GF-D8 (cell line): ENCODE data around the gene CHRNA9.

ENCODE experiments used
- DNase-seq: peaks from one replicate; lab custom pipeline; 2025; lab: John Stamatoyannopoulos, UW

The CHRNA9 gene

GRCh38 chr4:40337523-40337922, 2.4 kb downstream of the CHRNA9 start:
- no peak for DNase-seq

- no peak for DNase-seq
Observed at GRCh38 chr4:40340030-40340429, 4.9 kb downstream of the CHRNA9 start.

GRCh38 chr4:40347472-40347871, 12.3 kb downstream of the CHRNA9 start:
- DNase-seq: no peak

GRCh38 chr4:40348000-40348399, 12.9 kb downstream of the CHRNA9 start:
- no peak for DNase-seq

GRCh38 chr4:40349561-40350198, 14.5 kb downstream of the CHRNA9 start:
- DNase-seq: no peak

- no peak for DNase-seq
Observed at GRCh38 chr4:40350627-40351227, 15.6 kb downstream of the CHRNA9 start.

- no peak for DNase-seq
Observed at GRCh38 chr4:40354158-40354557, 19.0 kb downstream of the CHRNA9 start.

GRCh38 chr4:40355131-40355530, 20.0 kb downstream of the CHRNA9 start:
- no peak for DNase-seq

GRCh38 chr4:40357738-40358137, 22.6 kb downstream of the CHRNA9 start:
- DNase-seq: no peak

- no peak for DNase-seq
Observed at GRCh38 chr4:40361338-40361737, 26.2 kb downstream of the CHRNA9 start.

- no peak for DNase-seq
Observed at GRCh38 chr4:40363382-40363920, 28.3 kb downstream of the CHRNA9 start.

- DNase-seq: no peak
Observed at GRCh38 chr4:40363945-40364344, 28.8 kb downstream of the CHRNA9 start.

GRCh38 chr4:40365766-40366165, 30.6 kb downstream of the CHRNA9 start:
- DNase-seq: no peak

GRCh38 chr4:40367451-40367850, 32.3 kb downstream of the CHRNA9 start:
- DNase-seq: no peak

- DNase-seq: no peak
Observed at GRCh38 chr4:40369437-40370274, 34.5 kb downstream of the CHRNA9 start.

- no peak for DNase-seq
Observed at GRCh38 chr4:40372651-40373050, 37.5 kb downstream of the CHRNA9 start.

GRCh38 chr4:40373636-40374035, 38.5 kb downstream of the CHRNA9 start:
- no peak for DNase-seq

- DNase-seq: no peak
Observed at GRCh38 chr4:40375095-40375494, 40.0 kb downstream of the CHRNA9 start.

- DNase-seq: no peak
Observed at GRCh38 chr4:40375620-40376019, 40.5 kb downstream of the CHRNA9 start.

GRCh38 chr4:40377512-40378365, 42.6 kb downstream of the CHRNA9 start:
- DNase-seq: no peak

- DNase-seq: no peak
Observed at GRCh38 chr4:40378619-40379018, 43.5 kb downstream of the CHRNA9 start.

- no peak for DNase-seq
Observed at GRCh38 chr4:40379248-40379647, 44.1 kb downstream of the CHRNA9 start.
